HFFc6 (cell line): ENCODE measurements around the gene KRT40. TPM values are rescaled to one million over a fixed set of nuclear protein-coding genes. Genes with fewer than 3 reads are reported as not detected.

Source experiments
- DNase-seq: peaks from one replicate; pipeline ENCODE4 v3.0.0-alpha.2; 2018
- H3K27ac Mint-ChIP-seq: 2 replicates; pipeline ENCODE4 v1.8.0; 2020; ENCODE audit warnings: mild to moderate bottlenecking, mixed read lengths
- H3K27me3 Mint-ChIP-seq: 2 replicates; pipeline ENCODE4 v1.8.0; 2021; ENCODE audit warnings: mild to moderate bottlenecking, moderate library complexity, mixed read lengths; ENCODE audit not compliant: insufficient read depth
- H3K36me3 Mint-ChIP-seq: 2 replicates; pipeline ENCODE4 v1.8.0; 2021; ENCODE audit warnings: low read depth, mixed read lengths
- H3K4me1 Mint-ChIP-seq: 2 replicates; pipeline ENCODE4 v1.8.0; 2020; ENCODE audit warnings: low read depth, mixed read lengths
- H3K4me3 Mint-ChIP-seq: 2 replicates; pipeline ENCODE4 v1.8.0; 2020; ENCODE audit warnings: mild to moderate bottlenecking, moderate library complexity, mixed read lengths
- H3K9me3 Mint-ChIP-seq: 2 replicates; pipeline ENCODE4 v1.8.0; 2020; ENCODE audit warnings: mild to moderate bottlenecking, mixed read lengths
- total RNA-seq, 6 experiments: library from RNA; stranded (reverse); fragmentation: NEBNext Ultra II Directional; extraction: Animal tissue kit (Norgen Biotek cat#: 25700); gene quantifications; 2 replicates in 1 of 6; 3 replicates in 5 of 6; pipeline ENCODE4 v1.2.3, GENCODE V29; 2021
- TF ChIP-seq, protein P1 (sequence below): fragments of 200-600 bp; sonication (generic); IDR thresholded peaks from 2 replicates; pipeline ENCODE4 v1.5.0; 2021; ENCODE audit warnings: antibody characterized with exemption, mild to moderate bottlenecking

The KRT40 gene
- total RNA-seq, 6 experiments from 2014 or later = not detected

DNA sequence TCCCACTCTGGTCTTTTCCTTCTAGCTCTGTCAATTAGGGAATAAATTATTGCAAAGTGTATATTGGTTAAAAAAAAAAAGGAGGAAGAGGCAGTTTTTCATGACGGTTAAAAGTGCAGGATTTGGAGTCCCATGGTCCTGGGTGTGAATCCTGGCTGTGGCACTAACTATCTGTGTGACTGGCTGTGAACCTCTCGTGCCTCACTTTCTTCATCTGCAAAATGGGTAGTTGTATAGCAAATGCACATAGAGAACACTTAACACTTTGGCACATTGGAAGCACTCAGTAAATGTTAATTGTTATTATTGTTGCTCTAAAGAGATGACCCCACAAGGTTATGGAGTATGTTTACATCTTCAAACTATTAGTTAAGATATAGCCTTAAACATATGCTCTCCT lies 36.2 kb downstream of the KRT40 start:
- DNase-seq = no peak
- no peaks in the 10 kb centered on the region for H3K9me3 Mint-ChIP-seq
- no peak overlapping the region for H3K4me3 Mint-ChIP-seq
- no peaks in the 10 kb centered on the region for H3K36me3 Mint-ChIP-seq
- H3K27ac Mint-ChIP-seq = no peak overlapping the region
- peaks cover 41% of the 10 kb centered on the region for H3K4me1 Mint-ChIP-seq
- H3K27me3 Mint-ChIP-seq = peaks cover 1% of the 10 kb centered on the region
- TF ChIP-seq, protein P1, sequence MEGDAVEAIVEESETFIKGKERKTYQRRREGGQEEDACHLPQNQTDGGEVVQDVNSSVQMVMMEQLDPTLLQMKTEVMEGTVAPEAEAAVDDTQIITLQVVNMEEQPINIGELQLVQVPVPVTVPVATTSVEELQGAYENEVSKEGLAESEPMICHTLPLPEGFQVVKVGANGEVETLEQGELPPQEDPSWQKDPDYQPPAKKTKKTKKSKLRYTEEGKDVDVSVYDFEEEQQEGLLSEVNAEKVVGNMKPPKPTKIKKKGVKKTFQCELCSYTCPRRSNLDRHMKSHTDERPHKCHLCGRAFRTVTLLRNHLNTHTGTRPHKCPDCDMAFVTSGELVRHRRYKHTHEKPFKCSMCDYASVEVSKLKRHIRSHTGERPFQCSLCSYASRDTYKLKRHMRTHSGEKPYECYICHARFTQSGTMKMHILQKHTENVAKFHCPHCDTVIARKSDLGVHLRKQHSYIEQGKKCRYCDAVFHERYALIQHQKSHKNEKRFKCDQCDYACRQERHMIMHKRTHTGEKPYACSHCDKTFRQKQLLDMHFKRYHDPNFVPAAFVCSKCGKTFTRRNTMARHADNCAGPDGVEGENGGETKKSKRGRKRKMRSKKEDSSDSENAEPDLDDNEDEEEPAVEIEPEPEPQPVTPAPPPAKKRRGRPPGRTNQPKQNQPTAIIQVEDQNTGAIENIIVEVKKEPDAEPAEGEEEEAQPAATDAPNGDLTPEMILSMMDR = no peak

DNA sequence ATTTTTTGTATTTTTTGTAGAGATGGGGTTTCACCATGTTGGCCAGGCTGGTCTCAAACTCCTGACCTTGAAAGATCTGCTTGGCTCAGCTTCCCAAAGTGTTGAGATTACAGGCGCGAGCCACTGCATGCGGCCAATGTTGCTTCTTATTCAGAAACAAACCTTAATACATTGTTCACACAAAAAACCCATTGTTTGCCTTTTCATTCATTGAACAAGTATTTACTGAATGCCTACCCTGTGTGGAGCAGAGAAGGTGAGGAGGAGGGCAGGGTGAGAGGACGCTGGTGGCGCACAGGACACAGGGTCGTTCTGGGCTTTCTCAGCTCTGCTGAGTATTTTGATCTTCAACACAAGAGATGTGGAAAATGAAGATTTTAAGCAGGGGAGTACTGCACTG lies 38.7 kb downstream of the KRT40 start:
- TF ChIP-seq, protein P1 = no peak

DNA sequence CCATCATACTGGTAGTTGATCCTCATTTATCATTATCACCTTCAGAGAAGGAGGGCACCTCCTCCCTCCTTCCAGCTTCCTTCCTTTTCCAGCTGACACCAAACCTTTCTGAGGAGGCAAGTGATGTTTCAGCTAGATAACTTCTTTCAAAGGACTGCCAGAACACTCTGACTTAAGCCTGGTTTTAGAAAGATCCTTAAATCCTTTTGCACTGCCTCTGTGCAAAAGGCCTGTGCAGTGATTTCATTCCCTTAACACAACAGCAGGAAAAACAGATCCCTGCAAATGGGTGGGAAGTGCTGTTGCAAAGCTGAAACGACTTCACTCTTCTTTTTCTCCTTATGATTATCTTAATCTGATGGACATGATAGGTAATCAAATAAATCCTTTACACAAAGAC lies 39.6 kb downstream of the KRT40 start:
- H3K27me3 Mint-ChIP-seq = peaks cover 1% of the 10 kb centered on the region
- H3K27ac Mint-ChIP-seq = no peak overlapping the region
- no peaks in the 10 kb centered on the region for H3K9me3 Mint-ChIP-seq
- no peak for DNase-seq
- TF ChIP-seq, protein P1 = no peak
- H3K4me1 Mint-ChIP-seq = peaks cover 9% of the 10 kb centered on the region
- H3K4me3 Mint-ChIP-seq = no peak overlapping the region
- no peaks in the 10 kb centered on the region for H3K36me3 Mint-ChIP-seq

More for the DNA sequence above, 38.7 kb downstream of the KRT40 start:
- no peak overlapping the region for H3K4me3 Mint-ChIP-seq
- H3K27me3 Mint-ChIP-seq = peaks cover 1% of the 10 kb centered on the region
- DNase-seq = no peak
- H3K4me1 Mint-ChIP-seq = peaks cover 18% of the 10 kb centered on the region
- H3K9me3 Mint-ChIP-seq = no peaks in the 10 kb centered on the region
- no peaks in the 10 kb centered on the region for H3K36me3 Mint-ChIP-seq
- no peak overlapping the region for H3K27ac Mint-ChIP-seq

DNA sequence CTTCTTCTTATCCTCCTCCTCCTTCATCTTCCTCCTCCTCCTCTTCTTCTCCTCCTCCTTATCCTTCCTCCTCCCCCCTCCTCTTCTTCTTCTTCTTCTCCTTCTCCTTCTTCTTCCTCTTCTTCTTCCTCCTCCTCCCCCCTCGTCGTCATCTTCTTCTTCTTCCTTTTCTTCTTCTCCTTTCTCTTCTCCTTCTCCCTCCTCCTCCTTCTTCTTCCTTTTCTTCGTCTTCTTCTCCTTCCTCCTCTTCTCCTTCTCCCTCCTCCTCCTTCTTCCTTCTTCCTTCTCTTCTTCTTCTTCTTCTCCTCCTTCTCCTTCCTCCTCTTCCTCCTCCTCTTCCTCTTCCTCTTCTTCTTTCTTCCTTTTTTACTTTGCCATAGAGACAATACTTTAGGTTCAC lies 41.6 kb downstream of the KRT40 start:
- Mint-ChIP-seq H3K27ac (no peak overlapping the region), H3K27me3 (peaks cover 1% of the 10 kb centered on the region), H3K9me3 (no peaks in the 10 kb centered on the region), H3K4me1 (no peaks in the 10 kb centered on the region; the same call in 1 of the 2 replicates), H3K4me3 (no peak overlapping the region), H3K36me3 (no peaks in the 10 kb centered on the region)
- DNase-seq = no peak
- TF ChIP-seq, protein P1 = no peak

DNA sequence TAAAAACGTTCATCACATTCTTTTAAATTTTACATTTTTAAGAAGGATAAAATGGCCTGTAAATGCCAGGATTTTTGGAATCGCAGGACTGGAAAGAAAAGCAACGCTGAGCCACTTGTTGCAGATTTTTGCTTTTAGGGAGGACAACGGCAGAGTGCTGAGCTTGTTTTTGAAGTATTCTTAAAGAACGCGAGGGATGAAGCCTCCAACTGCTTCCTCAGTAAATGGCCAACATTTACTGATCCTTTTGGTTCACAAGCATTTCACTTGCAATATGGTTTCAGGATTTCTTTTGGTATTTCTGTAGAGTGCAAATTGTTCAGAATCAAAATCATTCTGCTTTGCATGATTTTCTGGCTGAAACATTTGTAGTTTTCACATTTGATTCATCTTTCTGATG lies 43.9 kb downstream of the KRT40 start:
- no peak for DNase-seq
- TF ChIP-seq, protein P1 = no peak
- Mint-ChIP-seq H3K4me1 (no peaks in the 10 kb centered on the region; the same call in 1 of the 2 replicates), H3K36me3 (no peaks in the 10 kb centered on the region), H3K9me3 (no peaks in the 10 kb centered on the region), H3K27ac (no peak overlapping the region), H3K4me3 (no peak overlapping the region), H3K27me3 (peaks cover 1% of the 10 kb centered on the region)

DNA sequence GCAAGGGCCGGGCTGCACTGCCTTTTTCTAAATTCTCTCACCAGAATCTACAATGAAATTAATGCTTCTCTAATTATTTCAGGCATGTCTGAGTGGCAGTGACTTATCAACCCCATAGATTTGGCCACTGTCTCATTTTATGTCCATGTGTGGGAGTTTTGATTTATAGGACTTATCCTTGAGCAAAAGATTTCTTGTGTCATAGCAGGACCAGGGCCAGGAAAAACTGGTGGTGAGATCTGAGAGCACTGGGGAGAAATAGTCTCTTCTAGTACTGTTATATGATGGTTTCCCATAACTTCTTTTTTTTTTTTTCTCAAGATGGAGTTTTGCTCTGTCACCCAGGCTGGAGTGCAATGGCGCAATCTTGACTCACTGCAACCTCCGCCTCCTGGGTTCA lies 45.1 kb downstream of the KRT40 start:
- Mint-ChIP-seq H3K27ac (no peak overlapping the region), H3K4me1 (no peaks in the 10 kb centered on the region; the same call in 1 of the 2 replicates), H3K4me3 (no peak overlapping the region), H3K36me3 (no peaks in the 10 kb centered on the region), H3K27me3 (no peaks in the 10 kb centered on the region; the same call in 1 of the 2 replicates), H3K9me3 (no peaks in the 10 kb centered on the region)
- DNase-seq = no peak
- TF ChIP-seq, protein P1 = no peak
